Fibroblast of lung (primary cell): ENCODE data around the gene DOCK3. TPM values are rescaled to one million over a fixed set of nuclear protein-coding genes. Genes with fewer than 3 reads are reported as not detected.

ENCODE experiments used
- DNase-seq, 2 donors: peaks; one replicate each; pipeline versions ENCODE4 v3.0.0 to v3.0.0-alpha.2; 2010; ENCODE audit warnings: low read depth in 2 of 2
- H2AFZ ChIP-seq: 2 replicates; pipeline ENCODE4 v1.5.1; 2012; ENCODE audit warnings: low read length, control low read depth, inconsistent platforms
- H3K27ac ChIP-seq: 2 replicates; pipeline ENCODE4 v1.5.1; 2011; ENCODE audit warnings: low read length, control low read depth; ENCODE audit not compliant: insufficient read depth
- H3K27me3 ChIP-seq: 2 replicates; pipeline ENCODE4 v1.5.1; 2011; ENCODE audit warnings: mild to moderate bottlenecking, low read length; ENCODE audit not compliant: control insufficient read depth, insufficient read depth
- H3K36me3 ChIP-seq: 2 replicates; pipeline ENCODE4 v1.5.1; 2011; ENCODE audit warnings: low read length; ENCODE audit not compliant: control insufficient read depth, insufficient read depth
- H3K4me1 ChIP-seq: 2 replicates; pipeline ENCODE4 v1.5.1; 2011; ENCODE audit warnings: low read length; ENCODE audit not compliant: control insufficient read depth, insufficient read depth; ENCODE audit errors: extremely low read depth
- H3K4me2 ChIP-seq: 2 replicates; pipeline ENCODE4 v1.5.1; 2011; ENCODE audit warnings: low read length, control low read depth; ENCODE audit not compliant: insufficient read depth; ENCODE audit errors: extremely low read depth
- H3K4me3 ChIP-seq, 4 experiments: fragments of 200-600 bp in 1 of 4; sonication (generic) in 1 of 4; replicated peaks in 1 of 4; 2 replicates each; pipeline ENCODE4 v1.5.1; 2011 to 2016; ENCODE audit warnings: low read length in 4 of 4, low read depth in 3 of 4, mild to moderate bottlenecking in 3 of 4, control low read depth in 2 of 4, inconsistent platforms in 1 of 4, mixed read lengths in 1 of 4; ENCODE audit not compliant: insufficient read depth in 1 of 4; ENCODE audit errors: control extremely low read depth in 1 of 4
- H3K79me2 ChIP-seq: 2 replicates; pipeline ENCODE4 v1.5.1; 2012; ENCODE audit warnings: mild to moderate bottlenecking, low read length, inconsistent platforms; ENCODE audit not compliant: control insufficient read depth, insufficient read depth
- H3K9ac ChIP-seq: 2 replicates; pipeline ENCODE4 v1.5.1; 2011; ENCODE audit warnings: mild to moderate bottlenecking, low read length, control low read depth; ENCODE audit not compliant: insufficient read depth
- H3K9me3 ChIP-seq: 2 replicates; pipeline ENCODE4 v1.5.1; 2012; ENCODE audit warnings: low read depth, low read length; ENCODE audit not compliant: control insufficient read depth, insufficient read depth
- H4K20me1 ChIP-seq: 2 replicates; pipeline ENCODE4 v1.5.1; 2011; ENCODE audit warnings: low read length; ENCODE audit not compliant: control insufficient read depth, insufficient read depth; ENCODE audit errors: extremely low read depth
- CTCF ChIP-seq, 2 donors: IDR thresholded peaks in 1 of 2; conservative IDR thresholded peaks in 1 of 2; 1 replicate in 1 of 2; 2 replicates in 1 of 2; pipeline ENCODE4 v1.5.1; 2011 to 2012; ENCODE audit warnings: low read length in 2 of 2, control low read depth in 1 of 2, inconsistent platforms in 1 of 2, low read depth in 1 of 2, mild to moderate bottlenecking in 1 of 2
- EZH2 ChIP-seq: IDR thresholded peaks from 2 replicates; pipeline ENCODE4 v1.5.1; 2012; ENCODE audit warnings: low read length, control low read depth, mild to moderate bottlenecking; ENCODE audit errors: missing control alignments
- polyA plus RNA-seq, 2 donors: library from polyadenylated mRNA; depleted of rRNA in 1 of 2; stranded (reverse) in 1 of 2; unstranded in 1 of 2; fragments of >200 nt; gene quantifications; 2 replicates each; pipeline ENCODE4 v1.2.1, GENCODE V29; 2011 to 2012; ENCODE audit warnings: missing spikeins in 1 of 2
- total RNA-seq: library from RNA; depleted of rRNA; stranded (reverse); fragments of >200 nt; gene quantifications from 2 replicates; pipeline ENCODE4 v1.2.1, GENCODE V29; 2014

The DOCK3 gene
- total and polyA plus RNA-seq, 2 donors (not counting 1 experiment from before 2014, with no cell fraction given), result 0.07 to 0.17 TPM

- Histone ChIP-seq H3K27ac (no peak overlapping the region), H4K20me1 (no peaks in the 10 kb centered on the region), H3K4me1 (no peaks in the 10 kb centered on the region), H2AFZ (no peak overlapping the region), H3K9ac (no peak overlapping the region), H3K4me2 (no peak overlapping the region), H3K27me3 (no peaks in the 10 kb centered on the region), H3K9me3 (no peaks in the 10 kb centered on the region), H3K4me3 (no peak overlapping the region), H3K36me3 (no peaks in the 10 kb centered on the region), H3K79me2 (no peaks in the 10 kb centered on the region)
- DNase-seq, result no peak
- TF ChIP-seq EZH2, result no peak
These were observed 40.2 kb downstream of the DOCK3 start for GRCh38 chr3:50714946-50715345.

- no peaks in the 10 kb centered on the region for H4K20me1 ChIP-seq
- H3K79me2 ChIP-seq, result no peaks in the 10 kb centered on the region
- DNase-seq, result no peak
- H3K9me3 ChIP-seq, result no peaks in the 10 kb centered on the region
- no peak overlapping the region for H3K9ac ChIP-seq
- H3K4me2 ChIP-seq, result no peak overlapping the region
- H3K4me1 ChIP-seq, result no peaks in the 10 kb centered on the region
- no peak overlapping the region for H3K4me3 ChIP-seq
- H2AFZ ChIP-seq, result no peak overlapping the region
- no peak for TF ChIP-seq CTCF (conservative IDR thresholded peaks at IDR 0.05 in 1 of 2, IDR thresholded peaks at IDR 0.05 in 1 of 2; ENCODE audit: low read depth in 1 of 2, low read length in 2 of 2)
- TF ChIP-seq EZH2, result no peak
- no peak overlapping the region for H3K27ac ChIP-seq
- H3K36me3 ChIP-seq, result no peaks in the 10 kb centered on the region
- H3K27me3 ChIP-seq, result no peaks in the 10 kb centered on the region
These were observed 50.1 kb downstream of the DOCK3 start for GRCh38 chr3:50724831-50725230.

DNA sequence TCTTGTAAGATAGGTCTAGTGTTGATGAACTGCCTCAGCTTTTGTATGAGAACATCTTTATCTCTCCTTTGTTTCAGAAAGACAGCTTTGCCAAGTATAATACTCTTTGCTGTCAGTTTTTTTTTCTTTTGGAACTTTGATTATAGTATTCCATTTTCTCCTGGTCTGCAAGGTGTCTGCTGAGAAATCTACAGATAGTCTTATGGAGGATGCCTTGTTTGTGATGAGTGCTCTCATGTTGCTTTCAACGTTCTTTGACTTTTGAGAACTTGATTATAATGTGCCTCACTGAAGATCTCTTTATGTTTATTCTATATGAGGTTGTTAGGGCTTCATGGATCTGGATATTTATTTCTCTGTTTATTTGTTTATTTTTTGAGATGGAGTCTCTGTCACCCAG, 60.3 kb downstream of the DOCK3 start:
- H3K9me3 ChIP-seq, result no peaks in the 10 kb centered on the region
- H2AFZ ChIP-seq, result no peak overlapping the region
- no peak overlapping the region for H3K27ac ChIP-seq

More for the DNA sequence above, 60.3 kb downstream of the DOCK3 start:
- Histone ChIP-seq H3K36me3 (no peaks in the 10 kb centered on the region), H4K20me1 (no peaks in the 10 kb centered on the region), H3K4me1 (no peaks in the 10 kb centered on the region), H3K27me3 (no peaks in the 10 kb centered on the region), H3K79me2 (no peaks in the 10 kb centered on the region), H3K4me3 (no peak overlapping the region), H3K4me2 (no peak overlapping the region), H3K9ac (no peak overlapping the region)
- DNase-seq, result no peak
- no peak for TF ChIP-seq CTCF (conservative IDR thresholded peaks at IDR 0.05 in 1 of 2, IDR thresholded peaks at IDR 0.05 in 1 of 2; ENCODE audit: low read depth in 1 of 2, low read length in 2 of 2)
- no peak for TF ChIP-seq EZH2
